K562 (cell line): ENCODE data around the gene EIF1B. TPM values are rescaled to one million over a fixed set of nuclear protein-coding genes. Genes with fewer than 3 reads are reported as not detected.

Experiments used
- CCNT2 ChIP-seq: IDR thresholded peaks from 2 replicates; pipeline ENCODE4 v1.6.1; 2011; ENCODE audit warnings: borderline replicate concordance, low read depth, mild to moderate bottlenecking, moderate library complexity, mixed read lengths, low read length; ENCODE audit not compliant: insufficient read length; ENCODE audit errors: extremely low read depth
- CHD4 ChIP-seq: fragments of 200-600 bp; sonication (generic); IDR thresholded peaks from 3 replicates; pipeline ENCODE4 v1.6.1; 2012; ENCODE audit warnings: low read depth, mild to moderate bottlenecking, mixed read lengths, low read length, inconsistent platforms; ENCODE audit not compliant: insufficient read depth, insufficient replicate concordance, poor library complexity, severe bottlenecking
- DDX20 ChIP-seq: fragments of 450-650 bp; IDR thresholded peaks from 2 replicates; pipeline ENCODE4 v1.6.1; 2016; ENCODE audit warnings: missing genetic modification characterization, low read depth, mild to moderate bottlenecking, missing compliant biosample characterization, moderate library complexity
- DIDO1 ChIP-seq: fragments of 450-650 bp; IDR thresholded peaks from 2 replicates; pipeline ENCODE4 v1.6.1; 2016; ENCODE audit warnings: low read depth, missing biosample characterization, missing genetic modification characterization
- FOSL1 ChIP-seq: fragments of 200-800 bp; sonication (Bioruptor generic); conservative IDR thresholded peaks from 2 replicates; pipeline ENCODE4 v1.6.1; 2016; ENCODE audit warnings: missing genetic modification characterization, missing compliant biosample characterization
- GTF2A2 ChIP-seq: IDR thresholded peaks from 2 replicates; pipeline ENCODE4 v1.6.1; 2016; ENCODE audit warnings: mild to moderate bottlenecking, missing genetic modification characterization, missing compliant biosample characterization
- KAT8 ChIP-seq: fragments of 450-650 bp; IDR thresholded peaks from 2 replicates; pipeline ENCODE4 v1.6.1; 2016; ENCODE audit warnings: low read depth, mild to moderate bottlenecking
- KLF1 ChIP-seq: fragments of 450-650 bp; IDR thresholded peaks from 2 replicates; pipeline ENCODE4 v1.6.1; 2016; ENCODE audit warnings: missing genetic modification characterization, missing compliant biosample characterization
- MBD2 ChIP-seq: sonication (generic); IDR thresholded peaks from 2 replicates; pipeline ENCODE4 v1.6.1; 2016; ENCODE audit warnings: low read depth, borderline replicate concordance
- NR4A1 ChIP-seq, 2 experiments: fragments of 250-450 bp in 1 of 2; fragments of 450-650 bp in 1 of 2; sonication (Bioruptor Pico) in 1 of 2; IDR thresholded peaks; 2 replicates each; pipeline versions ENCODE4 v1.4.0 to v1.6.1; 2016 to 2020; ENCODE audit warnings: mild to moderate bottlenecking in 2 of 2, missing compliant biosample characterization in 1 of 2, missing genetic modification characterization in 1 of 2, moderate library complexity in 1 of 2
- PHB ChIP-seq: fragments of 250-450 bp; sonication (Bioruptor Pico); IDR thresholded peaks from 2 replicates; pipeline ENCODE4 v1.5.0; 2021
- PHF8 ChIP-seq: fragments of 200-600 bp; sonication (generic); IDR thresholded peaks from 2 replicates; pipeline ENCODE4 v1.6.1; 2012; ENCODE audit warnings: mixed run types, mild to moderate bottlenecking, inconsistent platforms, low read length, moderate library complexity, borderline replicate concordance
- POLR2G ChIP-seq: fragments of 200-400 bp; formaldehyde crosslinking; IDR thresholded peaks from 2 replicates; pipeline ENCODE4 v1.6.1; 2017; ENCODE audit warnings: low read depth, mild to moderate bottlenecking, antibody characterized with exemption, low read length, moderate library complexity
- SRSF9 ChIP-seq: fragments of 200-400 bp; formaldehyde crosslinking; IDR thresholded peaks from 2 replicates; pipeline ENCODE4 v1.6.1; 2017; ENCODE audit warnings: low read depth, low read length, borderline replicate concordance
- TAF15 ChIP-seq: fragments of 200-400 bp; formaldehyde crosslinking; IDR thresholded peaks from 2 replicates; pipeline ENCODE4 v1.6.1; 2017; ENCODE audit warnings: mild to moderate bottlenecking, low read depth, low read length, moderate library complexity
- ZNF584 ChIP-seq: fragments of 200-800 bp; sonication (Bioruptor generic); IDR thresholded peaks from 2 replicates; pipeline ENCODE4 v1.6.1; 2016; ENCODE audit warnings: low read depth, mild to moderate bottlenecking, missing genetic modification characterization, missing compliant biosample characterization
- ZNF644 ChIP-seq: fragments of 200-800 bp; sonication (Bioruptor generic); IDR thresholded peaks from 2 replicates; pipeline ENCODE4 v1.6.1; 2016; ENCODE audit warnings: low read depth, missing genetic modification characterization, missing compliant biosample characterization
- polyA plus RNA-seq, 8 experiments: library from polyadenylated mRNA; depleted of rRNA in 4 of 8; stranded (reverse) in 5 of 8; unstranded in 3 of 8; fragments of >200 nt; fragmentation: Nextera tagmentation in 2 of 8; fragmentation: Illumina TruSeq in 1 of 8; extraction: Ambion mirVana in 2 of 8; extraction: Trizol in 1 of 8; gene quantifications; 2 replicates each; pipeline versions ENCODE4 v1.2.1 to v1.2.3, GENCODE V29; 2011 to 2014; ENCODE audit warnings: inconsistent platforms in 1 of 8, missing spikeins in 1 of 8
- total RNA-seq, 7 experiments: library from RNA; depleted of rRNA in 6 of 7; stranded (reverse); fragments of >200 nt in 6 of 7; fragmentation: Illumina TruSeq in 2 of 7; extraction: Trizol in 2 of 7; gene quantifications; 2 replicates each; pipeline versions ENCODE4 v1.2.1 to v1.2.3, GENCODE V29; 2011 to 2021; ENCODE audit warnings: low replicate concordance in 1 of 7
- TF ChIP-seq, protein P1 (sequence below), 2 experiments: IDR thresholded peaks; 2 replicates each; pipeline ENCODE4 v1.6.1; 2011; ENCODE audit warnings: borderline replicate concordance in 1 of 2, control low read depth in 1 of 2, low read depth in 1 of 2, low read length in 1 of 2, mild to moderate bottlenecking in 1 of 2, mixed read lengths in 1 of 2, moderate library complexity in 1 of 2; ENCODE audit not compliant: insufficient read depth in 1 of 2, insufficient read length in 1 of 2, poor library complexity in 1 of 2, severe bottlenecking in 1 of 2; ENCODE audit errors: extremely low read depth in 1 of 2
- TF ChIP-seq, protein P2 (sequence below): sonication (generic); formaldehyde crosslinking; IDR thresholded peaks from 2 replicates; pipeline ENCODE4 v1.8.0; 2022; ENCODE audit warnings: missing genetic modification reagents, mild to moderate bottlenecking, borderline replicate concordance
- TF ChIP-seq, protein P3 (sequence below): fragments of 450-650 bp; IDR thresholded peaks from 2 replicates; pipeline ENCODE4 v1.6.1; 2017; ENCODE audit warnings: antibody characterized with exemption, mild to moderate bottlenecking

The EIF1B gene
- total and polyA plus RNA-seq, 9 of the 15 experiments (the other 6 are each of a cell fraction or from before 2014, with no cell fraction given): 18.1 to 184 (median 78.9) TPM

DNA sequence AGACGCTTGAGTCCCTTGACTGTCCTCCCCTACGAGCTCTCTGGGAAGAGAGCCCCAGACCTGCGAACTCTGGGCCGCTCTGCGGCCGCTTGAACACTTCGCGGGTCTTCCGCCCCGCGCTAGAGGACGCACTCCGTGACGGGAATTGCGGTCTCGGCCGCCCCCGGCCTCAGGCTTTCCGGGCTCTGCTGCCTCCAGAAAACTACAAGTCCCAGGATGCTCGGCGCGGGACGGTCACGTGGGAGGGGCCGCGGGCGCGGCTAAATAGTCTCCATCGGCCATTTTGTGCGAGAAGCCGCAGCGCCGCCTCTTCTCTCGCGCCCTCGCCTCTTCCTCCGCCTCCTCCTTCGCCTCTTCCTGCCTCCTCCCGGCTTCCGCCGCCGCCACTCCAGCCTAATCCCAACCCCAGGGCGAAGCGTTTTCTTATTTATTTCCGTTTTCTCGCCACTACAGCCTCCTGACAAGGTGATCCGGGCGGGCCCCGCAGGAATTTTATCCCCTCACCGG, at the start of gene EIF1B (continued):
- TF ChIP-seq, protein P1, sequence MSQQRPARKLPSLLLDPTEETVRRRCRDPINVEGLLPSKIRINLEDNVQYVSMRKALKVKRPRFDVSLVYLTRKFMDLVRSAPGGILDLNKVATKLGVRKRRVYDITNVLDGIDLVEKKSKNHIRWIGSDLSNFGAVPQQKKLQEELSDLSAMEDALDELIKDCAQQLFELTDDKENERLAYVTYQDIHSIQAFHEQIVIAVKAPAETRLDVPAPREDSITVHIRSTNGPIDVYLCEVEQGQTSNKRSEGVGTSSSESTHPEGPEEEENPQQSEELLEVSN (IDR thresholded peaks at IDR 0.05; ENCODE audit: borderline replicate concordance in 1 of 2, extremely low read depth in 1 of 2, insufficient read depth in 1 of 2, insufficient read length in 1 of 2, low read depth in 1 of 2, low read length in 1 of 2, poor library complexity in 1 of 2, severe bottlenecking in 1 of 2): peak; percentile 22 to 35
- TF ChIP-seq ZNF644: peak; percentile 90; the same call in 1 of the 2 replicates
- no peak for TF ChIP-seq CHD4
- TF ChIP-seq SRSF9: no peak
- TF ChIP-seq DDX20: no peak
- no peak for TF ChIP-seq ZNF584
- TF ChIP-seq NR4A1 (CRISPR knock-in tag; IDR thresholded peaks at IDR 0.05): no peak
- peak; percentile 76 for TF ChIP-seq NR4A1 (tag; IDR thresholded peaks at IDR 0.05)
- peak; percentile 85; the same call in 1 of the 2 replicates for TF ChIP-seq KAT8
- TF ChIP-seq, protein P2, sequence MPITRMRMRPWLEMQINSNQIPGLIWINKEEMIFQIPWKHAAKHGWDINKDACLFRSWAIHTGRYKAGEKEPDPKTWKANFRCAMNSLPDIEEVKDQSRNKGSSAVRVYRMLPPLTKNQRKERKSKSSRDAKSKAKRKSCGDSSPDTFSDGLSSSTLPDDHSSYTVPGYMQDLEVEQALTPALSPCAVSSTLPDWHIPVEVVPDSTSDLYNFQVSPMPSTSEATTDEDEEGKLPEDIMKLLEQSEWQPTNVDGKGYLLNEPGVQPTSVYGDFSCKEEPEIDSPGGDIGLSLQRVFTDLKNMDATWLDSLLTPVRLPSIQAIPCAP (CRISPR knock-in tag): no peak
- TF ChIP-seq GTF2A2: no peak; the same call in 1 of the 2 replicates
- TF ChIP-seq FOSL1 (tag): peak; percentile 72
- TF ChIP-seq TAF15: no peak
- TF ChIP-seq CCNT2: peak; percentile 87
- TF ChIP-seq, protein P3, sequence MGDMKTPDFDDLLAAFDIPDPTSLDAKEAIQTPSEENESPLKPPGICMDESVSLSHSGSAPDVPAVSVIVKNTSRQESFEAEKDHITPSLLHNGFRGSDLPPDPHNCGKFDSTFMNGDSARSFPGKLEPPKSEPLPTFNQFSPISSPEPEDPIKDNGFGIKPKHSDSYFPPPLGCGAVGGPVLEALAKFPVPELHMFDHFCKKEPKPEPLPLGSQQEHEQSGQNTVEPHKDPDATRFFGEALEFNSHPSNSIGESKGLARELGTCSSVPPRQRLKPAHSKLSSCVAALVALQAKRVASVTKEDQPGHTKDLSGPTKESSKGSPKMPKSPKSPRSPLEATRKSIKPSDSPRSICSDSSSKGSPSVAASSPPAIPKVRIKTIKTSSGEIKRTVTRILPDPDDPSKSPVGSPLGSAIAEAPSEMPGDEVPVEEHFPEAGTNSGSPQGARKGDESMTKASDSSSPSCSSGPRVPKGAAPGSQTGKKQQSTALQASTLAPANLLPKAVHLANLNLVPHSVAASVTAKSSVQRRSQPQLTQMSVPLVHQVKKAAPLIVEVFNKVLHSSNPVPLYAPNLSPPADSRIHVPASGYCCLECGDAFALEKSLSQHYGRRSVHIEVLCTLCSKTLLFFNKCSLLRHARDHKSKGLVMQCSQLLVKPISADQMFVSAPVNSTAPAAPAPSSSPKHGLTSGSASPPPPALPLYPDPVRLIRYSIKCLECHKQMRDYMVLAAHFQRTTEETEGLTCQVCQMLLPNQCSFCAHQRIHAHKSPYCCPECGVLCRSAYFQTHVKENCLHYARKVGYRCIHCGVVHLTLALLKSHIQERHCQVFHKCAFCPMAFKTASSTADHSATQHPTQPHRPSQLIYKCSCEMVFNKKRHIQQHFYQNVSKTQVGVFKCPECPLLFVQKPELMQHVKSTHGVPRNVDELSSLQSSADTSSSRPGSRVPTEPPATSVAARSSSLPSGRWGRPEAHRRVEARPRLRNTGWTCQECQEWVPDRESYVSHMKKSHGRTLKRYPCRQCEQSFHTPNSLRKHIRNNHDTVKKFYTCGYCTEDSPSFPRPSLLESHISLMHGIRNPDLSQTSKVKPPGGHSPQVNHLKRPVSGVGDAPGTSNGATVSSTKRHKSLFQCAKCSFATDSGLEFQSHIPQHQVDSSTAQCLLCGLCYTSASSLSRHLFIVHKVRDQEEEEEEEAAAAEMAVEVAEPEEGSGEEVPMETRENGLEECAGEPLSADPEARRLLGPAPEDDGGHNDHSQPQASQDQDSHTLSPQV: peak; percentile 28; the same call in 1 of the 2 replicates
- TF ChIP-seq POLR2G: peak; percentile 97
- peak; percentile 79 for TF ChIP-seq DIDO1 (tag)
- peak; percentile 66; the same call in 1 of the 2 replicates for TF ChIP-seq PHB (CRISPR knock-in tag)
- TF ChIP-seq MBD2: peak; percentile 79
- peak; percentile 90; the same call in 1 of the 2 replicates for TF ChIP-seq PHF8
- TF ChIP-seq KLF1 (tag): no peak
